A673 (cell line): ENCODE data around the gene BICC1. TPM values are rescaled to one million over a fixed set of nuclear protein-coding genes. Genes with fewer than 3 reads are reported as not detected.

Experiments used
- BruUV-seq: library from RNA; stranded (reverse); fragments of 400-500 nt; replicated peaks from 2 replicates; lab custom pipeline; 2021; lab: Mats Ljungman, UMichigan
- CTCF ChIA-PET: fragments of 300-600 bp; sonication (Branson Sonifier 250); formaldehyde crosslinking; loops from one replicate; lab custom pipeline; 2022; ENCODE audit warnings: antibody characterized with exemption; lab: Charles Lee
- POLR2A ChIA-PET: fragments of 300-600 bp; sonication (Branson Sonifier 250); formaldehyde crosslinking; loops from one replicate; lab custom pipeline; 2022; ENCODE audit warnings: antibody characterized with exemption; ENCODE audit not compliant: low non-redundant PET; lab: Charles Lee
- DNase-seq: peaks from one replicate; pipeline ENCODE4 v3.0.0-alpha.2; 2015; ENCODE audit warnings: low spot score
- H3K27ac ChIP-seq: fragments of 200-600 bp; sonication (generic); 2 replicates; pipeline ENCODE4 v1.5.1; 2016; ENCODE audit warnings: mixed run types, low read depth, mild to moderate bottlenecking, mixed read lengths, antibody characterized with exemption, low read length; ENCODE audit not compliant: poor library complexity, severe bottlenecking
- H3K27me3 ChIP-seq: fragments of 200-600 bp; sonication (generic); replicated peaks from 2 replicates; pipeline ENCODE4 v1.6.1; 2017; ENCODE audit warnings: mixed run types, low read depth, mild to moderate bottlenecking, mixed read lengths, antibody characterized with exemption, low read length; ENCODE audit not compliant: insufficient read depth, poor library complexity
- H3K36me3 ChIP-seq: fragments of 200-600 bp; sonication (generic); 2 replicates; pipeline ENCODE4 v1.6.1; 2016; ENCODE audit warnings: mixed run types, mild to moderate bottlenecking, mixed read lengths, antibody characterized with exemption, low read length; ENCODE audit not compliant: insufficient read depth, poor library complexity, severe bottlenecking
- H3K4me1 ChIP-seq: fragments of 200-600 bp; sonication (generic); 2 replicates; pipeline ENCODE4 v1.6.1; 2017; ENCODE audit warnings: mixed run types, mild to moderate bottlenecking, mixed read lengths, antibody characterized with exemption, low read length; ENCODE audit not compliant: insufficient read depth, poor library complexity, severe bottlenecking
- H3K4me3 ChIP-seq: fragments of 200-600 bp; sonication (generic); 2 replicates; pipeline ENCODE4 v1.5.1; 2016; ENCODE audit warnings: low read depth, mixed run types, mild to moderate bottlenecking, mixed read lengths, low read length; ENCODE audit not compliant: poor library complexity, severe bottlenecking
- H3K9me3 ChIP-seq: fragments of 200-600 bp; sonication (generic); 2 replicates; pipeline ENCODE4 v1.6.1; 2016; ENCODE audit warnings: mixed run types, low read depth, mild to moderate bottlenecking, mixed read lengths, antibody characterized with exemption, low read length; ENCODE audit not compliant: poor library complexity, severe bottlenecking
- CTCF ChIP-seq: fragments of 300-800, 200-600 bp; sonication (generic); conservative IDR thresholded peaks from 2 replicates; pipeline ENCODE4 v1.5.1; 2017; ENCODE audit warnings: low read depth, mild to moderate bottlenecking, antibody characterized with exemption, low read length, moderate library complexity, mixed read lengths
- EZH2 ChIP-seq: fragments of 200-600 bp; sonication (generic); IDR thresholded peaks from 2 replicates; pipeline ENCODE4 v1.6.1; 2017; ENCODE audit warnings: borderline replicate concordance, low read depth, mild to moderate bottlenecking, mixed read lengths, antibody characterized with exemption, low read length; ENCODE audit not compliant: poor library complexity, severe bottlenecking
- intact Hi-C: fragments of 100-400 bp; cut with micrococcal nuclease; formaldehyde crosslinking; loops from one replicate; pipeline ENCODE4 v1.10.0; 2022; ENCODE audit not compliant: unreplicated experiment
- total RNA-seq: library from RNA; stranded (reverse); gene quantifications from 2 replicates; pipeline ENCODE4 v1.2.3, GENCODE V29; 2021

BICC1 gene
- total RNA-seq, 1 experiment from 2014 or later: 1.6 TPM

DNA sequence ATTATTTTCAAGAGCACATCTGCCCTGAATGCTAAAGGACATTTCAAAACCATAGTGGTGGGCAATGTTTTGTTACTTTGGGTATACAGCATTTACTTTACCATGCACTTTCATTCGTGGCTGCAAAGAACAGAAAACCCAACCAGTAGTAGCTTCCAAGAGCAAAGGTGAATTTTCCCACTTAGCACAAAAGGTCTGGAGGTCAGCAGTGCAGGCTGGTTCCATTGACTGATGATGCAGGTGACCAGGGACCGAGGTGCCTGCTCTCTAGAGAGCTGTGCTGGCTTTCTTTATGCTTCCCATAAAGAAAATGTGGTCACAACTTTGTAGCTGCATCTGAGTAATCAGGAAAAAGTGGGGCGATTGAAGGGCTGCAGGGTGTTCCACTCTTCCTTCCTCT, 240.0 kb downstream of the BICC1 start:
- Histone ChIP-seq H3K9me3 (no peaks in the 10 kb centered on the region), H3K4me3 (no peak overlapping the region), H3K36me3 (no peaks in the 10 kb centered on the region), H3K4me1 (no peaks in the 10 kb centered on the region), H3K27ac (no peak overlapping the region), H3K27me3 (no peaks in the 10 kb centered on the region)
- intact Hi-C loops: no loop called here
- CTCF ChIA-PET: no interaction called here
- POLR2A ChIA-PET: no interaction called here
- DNase-seq: no peak
- TF ChIP-seq CTCF (no peak), EZH2 (no peak)
- no TSS peak for BruUV-seq

DNA sequence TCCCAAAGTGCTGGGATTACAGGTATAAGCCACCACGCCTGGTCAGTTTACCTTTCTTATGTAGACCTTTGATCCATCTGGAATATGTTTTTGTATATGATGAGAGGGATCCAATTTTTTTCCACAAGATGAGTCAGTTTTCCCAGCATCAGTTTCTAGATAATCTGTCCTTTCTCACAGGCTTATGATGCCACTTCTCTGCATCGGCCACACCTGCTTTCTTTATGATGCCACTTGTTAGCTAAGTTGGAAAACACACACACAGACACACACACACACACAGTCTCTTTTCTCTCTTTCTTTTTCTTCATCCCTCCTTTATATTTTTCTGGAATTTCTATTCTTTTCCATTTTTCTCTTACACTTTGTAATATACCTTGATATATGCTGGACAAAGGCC, 240.8 kb downstream of the BICC1 start:
- ChIA-PET POLR2A (no interaction called here), CTCF (no interaction called here)
- H3K27ac ChIP-seq: no peak overlapping the region
- no peaks in the 10 kb centered on the region for H3K36me3 ChIP-seq
- no peaks in the 10 kb centered on the region for H3K9me3 ChIP-seq
- TF ChIP-seq CTCF (no peak), EZH2 (no peak)
- H3K27me3 ChIP-seq: no peaks in the 10 kb centered on the region
- no peak for DNase-seq
- intact Hi-C loops: no loop called here
- H3K4me3 ChIP-seq: no peak overlapping the region
- no TSS peak for BruUV-seq
- no peaks in the 10 kb centered on the region for H3K4me1 ChIP-seq

- ChIA-PET POLR2A (no interaction called here), CTCF (no interaction called here)
- no peak for TF ChIP-seq EZH2
- TF ChIP-seq CTCF: no peak
- Histone ChIP-seq H3K4me3 (no peak overlapping the region), H3K27ac (no peak overlapping the region), H3K4me1 (no peaks in the 10 kb centered on the region), H3K36me3 (no peaks in the 10 kb centered on the region), H3K27me3 (no peaks in the 10 kb centered on the region), H3K9me3 (no peaks in the 10 kb centered on the region)
- no TSS peak for BruUV-seq
- intact Hi-C loops: no loop called here
- no peak for DNase-seq
These were observed 242.0 kb downstream of the BICC1 start for GRCh38 chr10:58754469-58755339.
